ENCODE data around the gene SH3GLB1. TPM values are rescaled to one million over a fixed set of nuclear protein-coding genes. Genes with fewer than 3 reads are reported as not detected.

The SH3GLB1 gene
- total and polyA plus RNA-seq, 4 donors: 14.1 to 25.2 (median 18.3) TPM

GRCh38 chr1:86779308-86780191 is 75.2 kb downstream of the SH3GLB1 start:
- Histone ChIP-seq H3K27me3 (ENCODE audit: control insufficient read depth in 4 of 4, insufficient read depth in 4 of 4, low read length in 3 of 4) (no peaks in the 10 kb centered on the region), H3K9me3 (ENCODE audit: control insufficient read depth in 4 of 4, low read length in 3 of 4) (no peaks in the 10 kb centered on the region), H3K27ac (ENCODE audit: low read depth in 1 of 2, low read length in 2 of 2) (no peak overlapping the region), H3K4me3 (ENCODE audit: low read depth in 1 of 3, low read length in 3 of 3) (no peak overlapping the region), H3K36me3 (ENCODE audit: control insufficient read depth in 4 of 4, insufficient read depth in 3 of 4, low read depth in 1 of 4, low read length in 3 of 4) (no peaks in the 10 kb centered on the region), H3K4me1 (ENCODE audit: control insufficient read depth in 4 of 4, insufficient read depth in 4 of 4, low read length in 3 of 4) (no peaks in the 10 kb centered on the region), H3K9ac (ENCODE audit: low read depth in 1 of 2, low read length in 2 of 2) (no peak overlapping the region)
- WGBS: 86% methylated on average over 8 of the region's 8 CpGs
- no peak for DNase-seq (ENCODE audit: low spot score)
- TF ChIP-seq JUND (IDR thresholded peaks at IDR 0.05) (no peak), GABPA (IDR thresholded peaks at IDR 0.05 in 1 of 2, conservative IDR thresholded peaks at IDR 0.05 in 1 of 2) (no peak), HNF4G (IDR thresholded peaks at IDR 0.05) (no peak), REST (IDR thresholded peaks at IDR 0.05) (no peak)

GRCh38 chr1:86782482-86782881 is 78.1 kb downstream of the SH3GLB1 start:
- Histone ChIP-seq H3K36me3 (ENCODE audit: control insufficient read depth in 4 of 4, insufficient read depth in 3 of 4, low read depth in 1 of 4, low read length in 3 of 4) (no peaks in the 10 kb centered on the region), H3K9me3 (ENCODE audit: control insufficient read depth in 4 of 4, low read length in 3 of 4) (no peaks in the 10 kb centered on the region), H3K4me1 (ENCODE audit: control insufficient read depth in 4 of 4, insufficient read depth in 4 of 4, low read length in 3 of 4) (no peaks in the 10 kb centered on the region), H3K9ac (ENCODE audit: low read depth in 1 of 2, low read length in 2 of 2) (no peak overlapping the region), H3K4me3 (ENCODE audit: low read depth in 1 of 3, low read length in 3 of 3) (no peak overlapping the region), H3K27ac (ENCODE audit: low read depth in 1 of 2, low read length in 2 of 2) (no peak overlapping the region), H3K27me3 (ENCODE audit: control insufficient read depth in 4 of 4, insufficient read depth in 4 of 4, low read length in 3 of 4) (no peaks in the 10 kb centered on the region)
- DNase-seq (ENCODE audit: low spot score): no peak
- no peak for TF ChIP-seq NR2F2 (IDR thresholded peaks at IDR 0.05)
- no peak for TF ChIP-seq ATF3 (IDR thresholded peaks at IDR 0.05)
- TF ChIP-seq GABPA (IDR thresholded peaks at IDR 0.05 in 1 of 2, conservative IDR thresholded peaks at IDR 0.05 in 1 of 2): no peak
- TF ChIP-seq TAF1 (conservative IDR thresholded peaks at IDR 0.05): no peak
- no peak for TF ChIP-seq HNF4A (conservative IDR thresholded peaks at IDR 0.05)
- no peak for TF ChIP-seq RAD21 (IDR thresholded peaks at IDR 0.05)
- no peak for TF ChIP-seq JUND (IDR thresholded peaks at IDR 0.05)
- no peak for TF ChIP-seq EGR1 (IDR thresholded peaks at IDR 0.05; ENCODE audit: low read depth in 2 of 2)
- TF ChIP-seq MAX (IDR thresholded peaks at IDR 0.05): no peak

GRCh38 chr1:86787621-86788020 is 83.2 kb downstream of the SH3GLB1 start:
- Histone ChIP-seq H3K4me3 (ENCODE audit: low read depth in 1 of 3, low read length in 3 of 3) (no peak overlapping the region), H3K27me3 (ENCODE audit: control insufficient read depth in 4 of 4, insufficient read depth in 4 of 4, low read length in 3 of 4) (no peaks in the 10 kb centered on the region), H3K27ac (ENCODE audit: low read depth in 1 of 2, low read length in 2 of 2) (no peak overlapping the region), H3K36me3 (ENCODE audit: control insufficient read depth in 4 of 4, insufficient read depth in 3 of 4, low read depth in 1 of 4, low read length in 3 of 4) (no peaks in the 10 kb centered on the region), H3K4me1 (ENCODE audit: control insufficient read depth in 4 of 4, insufficient read depth in 4 of 4, low read length in 3 of 4) (peaks cover 0 to 5% (median 4%) of the 10 kb centered on the region in 4 donors), H3K9me3 (ENCODE audit: control insufficient read depth in 4 of 4, low read length in 3 of 4) (no peaks in the 10 kb centered on the region), H3K9ac (ENCODE audit: low read depth in 1 of 2, low read length in 2 of 2) (no peak overlapping the region)
- TF ChIP-seq ZBTB33 (IDR thresholded peaks at IDR 0.05) (no peak), RAD21 (IDR thresholded peaks at IDR 0.05) (no peak)
- no peak for DNase-seq (ENCODE audit: low spot score)
